Nephron (organoid): Measurements from ENCODE around the gene KANK4.

Experiments used
- H3K27ac Mint-ChIP-seq, 3 experiments: 2 replicates each; pipeline ENCODE4 v1.8.0; 2020; ENCODE audit warnings: mixed read lengths in 3 of 3, mild to moderate bottlenecking in 2 of 3, moderate library complexity in 1 of 3
- H3K27me3 Mint-ChIP-seq: 2 replicates; pipeline ENCODE4 v1.8.0; 2021; ENCODE audit warnings: low read depth, mild to moderate bottlenecking, moderate library complexity, mixed read lengths
- H3K36me3 Mint-ChIP-seq: 2 replicates; pipeline ENCODE4 v1.8.0; 2020; ENCODE audit warnings: low read depth, mixed read lengths
- H3K4me1 Mint-ChIP-seq: 2 replicates; pipeline ENCODE4 v1.8.0; 2020; ENCODE audit warnings: mixed read lengths
- H3K4me3 Mint-ChIP-seq, 3 experiments: 2 replicates each; pipeline ENCODE4 v1.8.0; 2020; ENCODE audit warnings: mild to moderate bottlenecking in 3 of 3, mixed read lengths in 3 of 3, moderate library complexity in 2 of 3
- H3K9me3 Mint-ChIP-seq: 2 replicates; pipeline ENCODE4 v1.8.0; 2020; ENCODE audit warnings: mixed read lengths
- CTCF ChIP-seq, 3 experiments: fragments of 200-600 bp; sonication (generic); IDR thresholded peaks; one replicate each; pipeline ENCODE4 v1.5.0; 2021; ENCODE audit warnings: antibody characterized with exemption in 3 of 3; ENCODE audit not compliant: unreplicated experiment in 3 of 3

The KANK4 gene

GRCh38 chr1:62318756-62319544 lies at the start of gene KANK4:
Gene KANK4, minus strand, starts transcription at chr1:62319434. Its CDS starts 37,870 bp downstream, at chr1:62281564.
- Mint-ChIP-seq H3K4me3 (peak within 1 kb of the TSS; percentile 84), H3K27me3 (peaks cover 55% of the 10 kb centered on the region), H3K36me3 (no peaks in the 10 kb centered on the region), H3K9me3 (no peaks in the 10 kb centered on the region), H3K4me1 (peaks cover 69% of the 10 kb centered on the region), H3K27ac (peak within 1 kb of the TSS; percentile 22 to 99 (median 98))
- no peak for TF ChIP-seq CTCF (IDR thresholded peaks at IDR 0.05; ENCODE audit: unreplicated experiment in 3 of 3)

- Mint-ChIP-seq H3K4me3 (no peak overlapping the region), H3K9me3 (peaks cover 11% of the 10 kb centered on the region), H3K4me1 (peaks cover 13% of the 10 kb centered on the region), H3K36me3 (no peaks in the 10 kb centered on the region), H3K27ac (no peak overlapping the region), H3K27me3 (no peaks in the 10 kb centered on the region)
- TF ChIP-seq CTCF (IDR thresholded peaks at IDR 0.05; ENCODE audit: unreplicated experiment in 3 of 3) = no peak
These were observed 49.8 kb upstream of the KANK4 start for GRCh38 chr1:62368989-62369388.

- H3K27ac Mint-ChIP-seq = no peak overlapping the region
- peaks cover 23% of the 10 kb centered on the region for H3K4me1 Mint-ChIP-seq
- TF ChIP-seq CTCF (IDR thresholded peaks at IDR 0.05; ENCODE audit: unreplicated experiment in 3 of 3) = no peak
- H3K4me3 Mint-ChIP-seq = no peak overlapping the region
- peaks cover 11% of the 10 kb centered on the region for H3K9me3 Mint-ChIP-seq
- no peaks in the 10 kb centered on the region for H3K27me3 Mint-ChIP-seq
- H3K36me3 Mint-ChIP-seq = no peaks in the 10 kb centered on the region
These were observed 47.8 kb upstream of the KANK4 start for GRCh38 chr1:62367005-62367557.

- Mint-ChIP-seq H3K36me3 (no peaks in the 10 kb centered on the region), H3K27ac (no peak overlapping the region), H3K4me1 (peaks cover 23% of the 10 kb centered on the region), H3K27me3 (no peaks in the 10 kb centered on the region), H3K4me3 (no peak overlapping the region), H3K9me3 (peaks cover 11% of the 10 kb centered on the region)
- TF ChIP-seq CTCF (IDR thresholded peaks at IDR 0.05; ENCODE audit: unreplicated experiment in 3 of 3) = no peak
These were observed 45.5 kb upstream of the KANK4 start for GRCh38 chr1:62364721-62365120.

GRCh38 chr1:62362926-62363325 lies 43.7 kb upstream of the KANK4 start:
- peaks cover 20% of the 10 kb centered on the region for H3K4me1 Mint-ChIP-seq
- H3K27ac Mint-ChIP-seq = peak overlapping the region in 2 of 3 experiments; percentile 41 to 58
- H3K27me3 Mint-ChIP-seq = peaks cover 5% of the 10 kb centered on the region
- H3K4me3 Mint-ChIP-seq = no peak overlapping the region
- peaks cover 8% of the 10 kb centered on the region for H3K9me3 Mint-ChIP-seq
- TF ChIP-seq CTCF (IDR thresholded peaks at IDR 0.05; ENCODE audit: unreplicated experiment in 3 of 3) = no peak
- H3K36me3 Mint-ChIP-seq = no peaks in the 10 kb centered on the region
